ENCODE data around the gene SLC34A1.

- TF ChIP-seq CTCF (IDR thresholded peaks at IDR 0.05) (no peak), ZFX (IDR thresholded peaks at IDR 0.05; ENCODE audit: borderline replicate concordance) (no peak)
Measured at GRCh38 chr5:177336603-177337494, 47.4 kb upstream of the SLC34A1 start.

Measured in 22Rv1 (cell line).